Astrocyte of the spinal cord (primary cell): ENCODE measurements around the gene GNB3.

Source experiments
- DNase-seq: peaks from one replicate; pipeline ENCODE4 v3.0.0; 2011; ENCODE audit warnings: low read depth, low spot score
- H3K4me3 ChIP-seq: 2 replicates; pipeline ENCODE4 v1.5.1; 2011; ENCODE audit warnings: low read depth, mild to moderate bottlenecking, low read length, moderate library complexity
- CTCF ChIP-seq: IDR thresholded peaks from 2 replicates; pipeline ENCODE4 v1.5.1; 2012; ENCODE audit warnings: low read depth, mild to moderate bottlenecking, low read length, inconsistent platforms
- in situ Hi-C: cut with HindIII; loops from 2 replicates; pipeline ENCODE4 v1.10.0; 2017; ENCODE audit warnings: low sequenced_read_pairs

The GNB3 gene

GRCh38 chr12:6807170-6807569 lies 33.6 kb upstream of the GNB3 start:
- no peak for TF ChIP-seq CTCF
- DNase-seq: no peak
- no peak overlapping the region for H3K4me3 ChIP-seq
- in situ Hi-C loops: no loop called here

- no peak for DNase-seq
- in situ Hi-C loops: no loop called here
- no peak overlapping the region for H3K4me3 ChIP-seq
- no peak for TF ChIP-seq CTCF
These were observed 31.7 kb upstream of the GNB3 start for GRCh38 chr12:6809056-6809455.

GRCh38 chr12:6810758-6811157 lies 30.0 kb upstream of the GNB3 start:
- H3K4me3 ChIP-seq: no peak overlapping the region
- no peak for DNase-seq
- TF ChIP-seq CTCF: no peak
- in situ Hi-C loops: no loop called here

- no peak for DNase-seq
- TF ChIP-seq CTCF: no peak
- no peak overlapping the region for H3K4me3 ChIP-seq
- in situ Hi-C loops: no loop called here
These were observed 27.4 kb upstream of the GNB3 start for GRCh38 chr12:6813363-6813762.

GRCh38 chr12:6816598-6816997 lies 24.1 kb upstream of the GNB3 start:
- no peak for TF ChIP-seq CTCF
- no peak overlapping the region for H3K4me3 ChIP-seq
- in situ Hi-C loops: no loop called here
- DNase-seq: no peak

- no peak for DNase-seq
- in situ Hi-C loops: no loop called here
- no peak for TF ChIP-seq CTCF
- no peak overlapping the region for H3K4me3 ChIP-seq
These were observed 23.6 kb upstream of the GNB3 start for GRCh38 chr12:6817098-6817497.

- in situ Hi-C loops: no loop called here
- no peak for DNase-seq
- TF ChIP-seq CTCF: no peak
- no peak overlapping the region for H3K4me3 ChIP-seq
These were observed 23.0 kb upstream of the GNB3 start for GRCh38 chr12:6817662-6818157.
